GM21360 (cell line): Measurements from ENCODE around the gene C16orf86.

Source experiments
- ATAC-seq: cut with Tn5 transposase; IDR thresholded peaks from one replicate; pipeline ENCODE4 v1.9.1; 2021; ENCODE audit warnings: mild to moderate bottlenecking, moderate library complexity; ENCODE audit not compliant: unreplicated experiment

Gene C16orf86

GRCh38 chr16:67653789-67654402, 12.7 kb upstream of the C16orf86 start:
- no peak for ATAC-seq

- no peak for ATAC-seq
These were observed 12.2 kb upstream of the C16orf86 start for GRCh38 chr16:67654403-67654911.

GRCh38 chr16:67655363-67655762, 11.3 kb upstream of the C16orf86 start:
- ATAC-seq: no peak

- no peak for ATAC-seq
These were observed 10.1 kb upstream of the C16orf86 start for GRCh38 chr16:67656344-67657016.

- no peak for ATAC-seq
These were observed 9.5 kb upstream of the C16orf86 start for GRCh38 chr16:67657017-67657608.

- ATAC-seq: no peak
These were observed 8.7 kb upstream of the C16orf86 start for GRCh38 chr16:67657751-67658518.

- no peak for ATAC-seq
These were observed 7.6 kb upstream of the C16orf86 start for GRCh38 chr16:67658849-67659674.

- peak; percentile 48 for ATAC-seq
These were observed 6.7 kb upstream of the C16orf86 start, which contains the start of gene ACD for GRCh38 chr16:67659675-67660563. ACD (minus strand) TSS chr16:67660260; CDS start chr16:67660220, 40 bp downstream.

- ATAC-seq: peak; percentile 66
These were observed 6.0 kb upstream of the C16orf86 start, which contains the start of gene PARD6A for GRCh38 chr16:67660564-67661028. PARD6A (plus strand) TSS chr16:67660960; CDS start chr16:67661039, 79 bp downstream.

- no peak for ATAC-seq
These were observed 5.4 kb upstream of the C16orf86 start for GRCh38 chr16:67661101-67661761.

- no peak for ATAC-seq
These were observed 4.5 kb upstream of the C16orf86 start for GRCh38 chr16:67661886-67662652.

- no peak for ATAC-seq
These were observed 4.0 kb upstream of the C16orf86 start for GRCh38 chr16:67662653-67663010.

GRCh38 chr16:67663151-67663876, 3.3 kb upstream of the C16orf86 start:
- ATAC-seq: no peak

GRCh38 chr16:67663877-67664222, 2.8 kb upstream of the C16orf86 start:
- no peak for ATAC-seq

GRCh38 chr16:67664258-67664657, 2.4 kb upstream of the C16orf86 start:
- ATAC-seq: no peak

- no peak for ATAC-seq
These were observed 1.7 kb upstream of the C16orf86 start for GRCh38 chr16:67664871-67665270.

- no peak for ATAC-seq
These were observed 1.0 kb upstream of the C16orf86 start for GRCh38 chr16:67665598-67665997.
